ENCODE measurements around the gene MARK4.
"Not testable (repeated sequence)": the region's sequence is repeated elsewhere in the genome, so short reads cannot be mapped to it uniquely, and the experiment has no call there.

MARK4 gene

DNA sequence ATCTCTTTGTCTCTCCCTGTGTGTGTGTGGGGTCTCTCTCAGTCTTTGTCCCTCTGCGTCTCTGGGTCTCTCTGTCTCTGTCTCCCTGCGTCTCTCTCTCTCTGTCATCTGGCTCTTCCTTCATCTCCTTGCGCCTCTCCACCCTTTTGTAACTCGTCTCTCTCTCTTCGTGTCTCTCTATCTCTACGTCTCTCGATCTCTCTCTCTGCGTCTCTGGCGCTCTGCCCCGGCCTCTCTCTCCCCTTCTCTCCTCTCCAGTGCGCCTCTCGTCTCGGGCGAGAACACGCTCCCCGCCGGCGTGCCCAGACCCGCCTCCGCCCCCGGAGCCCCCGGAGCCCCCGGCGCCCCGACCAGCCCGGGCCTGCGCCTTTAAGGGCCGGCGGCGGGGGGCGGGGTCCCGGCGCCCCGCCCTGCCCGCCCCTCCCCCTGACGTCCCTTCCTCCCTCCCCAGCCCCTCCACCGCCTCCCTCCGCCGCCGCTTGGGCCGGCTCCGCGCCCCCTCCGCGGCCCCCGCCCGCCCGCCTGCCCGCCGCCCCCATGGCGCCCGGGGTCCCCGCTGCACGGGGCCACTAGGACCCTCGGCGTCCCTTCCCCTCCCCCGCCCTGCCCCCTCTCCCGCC, at the start of gene MARK4:
MARK4 (plus strand) TSS at position 440 of the 620 bp plus-strand sequence. CDS start 318 bp downstream, outside the sequence.
- peak in 1 of 2 donors; percentile 29 for DNase-seq (ENCODE audit: low read depth in 2 of 2)

DNA sequence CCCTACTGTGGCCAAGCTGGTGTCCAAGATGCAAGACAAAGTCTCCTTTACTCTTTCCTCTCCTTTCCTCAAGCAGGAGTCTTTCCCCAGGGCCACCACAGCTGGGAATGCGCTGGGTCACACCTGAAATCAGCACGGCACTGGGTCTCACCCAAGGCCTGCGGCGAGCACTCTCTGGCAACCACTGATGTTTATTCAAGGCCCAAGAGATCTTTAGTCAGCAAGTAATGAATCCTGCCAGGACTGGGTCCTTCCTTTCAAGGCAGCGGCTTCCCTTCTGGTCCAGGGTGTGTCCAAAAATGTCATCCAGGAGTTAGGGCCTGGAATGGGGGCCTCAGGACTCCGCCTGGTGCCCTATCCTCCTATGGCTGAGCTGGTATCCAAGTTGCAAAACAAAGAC, 48.4 kb upstream of the MARK4 start:
- no peak for DNase-seq (ENCODE audit: low read depth in 2 of 2)

DNA sequence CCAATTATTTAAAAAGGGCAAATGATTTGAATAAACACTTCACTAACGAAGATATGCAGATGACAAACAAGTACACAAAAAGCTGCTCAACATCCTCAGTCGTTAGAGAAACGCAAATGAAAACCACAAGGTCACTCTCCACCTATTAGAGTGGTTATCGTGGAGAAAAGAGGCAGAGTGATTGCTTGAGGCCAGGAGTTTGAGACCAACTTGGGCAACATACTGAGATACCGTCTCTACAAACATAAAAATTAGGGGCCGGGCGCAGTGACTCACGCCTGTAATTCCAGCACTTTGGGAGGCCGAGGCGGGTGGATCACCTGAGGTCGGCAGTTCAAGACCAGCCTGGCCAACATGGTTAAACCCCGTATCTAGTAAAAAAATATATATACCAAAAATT, 45.3 kb upstream of the MARK4 start:
- no peak for DNase-seq (ENCODE audit: low read depth in 2 of 2)

DNA sequence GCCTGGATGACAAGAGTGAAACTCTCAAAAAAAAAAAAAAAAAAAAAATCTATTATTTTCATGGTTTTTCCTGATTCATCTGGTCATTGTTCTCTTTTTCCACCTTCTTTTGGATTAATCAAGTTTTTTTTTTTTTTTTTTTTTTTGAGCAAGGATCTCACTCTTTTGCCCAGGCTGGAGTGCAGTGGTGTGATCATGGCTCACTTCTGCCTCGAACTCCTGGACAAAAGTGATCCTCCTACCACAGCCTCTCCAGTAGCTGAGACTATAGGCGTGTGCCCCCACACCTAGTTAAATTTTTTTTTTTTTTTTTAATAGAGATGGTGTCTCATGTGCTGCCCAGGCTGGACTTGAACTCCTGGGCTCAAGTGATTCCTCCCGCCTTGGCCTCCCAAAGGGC, 44.7 kb upstream of the MARK4 start:
- DNase-seq (ENCODE audit: low read depth in 2 of 2) = no peak

DNA sequence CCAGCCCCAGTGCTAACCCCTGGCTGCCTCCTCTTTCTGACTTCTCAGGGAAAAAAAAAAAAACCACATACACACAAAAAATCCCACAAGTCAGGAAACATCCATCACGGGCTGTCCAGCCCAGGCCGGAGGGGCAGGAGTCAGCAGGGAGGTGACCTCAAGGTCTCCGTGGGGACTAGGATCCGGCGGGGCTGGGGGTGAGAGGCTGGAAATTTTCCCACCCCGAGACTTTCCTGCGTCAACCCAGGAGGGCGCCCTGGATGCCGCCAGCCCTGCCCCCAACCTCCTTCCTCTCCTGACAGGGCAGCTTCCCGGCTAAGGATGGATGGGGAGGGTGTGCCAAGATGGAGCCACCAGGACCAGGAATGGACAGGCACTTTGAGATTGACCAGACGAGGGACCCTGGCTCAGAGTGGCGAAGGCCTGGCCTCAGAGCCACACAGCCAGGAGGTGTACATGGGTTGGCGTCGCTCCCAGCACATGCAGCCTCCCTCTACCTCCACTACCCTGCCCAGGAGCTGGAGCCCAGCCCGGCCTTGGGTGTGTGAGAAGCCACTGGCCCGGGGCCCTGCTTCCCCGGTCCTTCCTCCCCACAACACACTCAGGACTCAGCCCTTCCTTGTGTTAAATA, 39.2 kb upstream of the MARK4 start:
- DNase-seq (ENCODE audit: low read depth in 2 of 2) = no peak

DNA sequence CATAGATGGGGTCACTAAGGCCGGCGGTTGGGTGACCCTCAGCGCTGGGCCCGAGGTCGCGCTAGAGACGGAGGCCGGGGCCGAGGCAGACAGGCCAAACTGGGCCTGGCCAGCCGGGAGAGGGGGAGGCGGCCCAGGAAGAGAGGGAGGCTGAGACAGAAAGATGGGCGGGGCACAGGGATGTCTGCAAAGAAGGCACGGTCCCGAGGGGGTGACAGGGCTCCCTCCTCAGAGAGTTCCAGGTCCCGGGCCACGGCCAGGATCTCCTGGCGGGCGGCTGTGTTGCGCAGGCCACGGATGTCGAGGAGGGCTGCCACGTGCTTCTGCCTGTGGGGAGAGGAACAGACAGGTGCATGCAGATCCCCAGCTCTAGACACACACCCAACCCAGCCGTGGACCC, 38.0 kb upstream of the MARK4 start:
- DNase-seq (ENCODE audit: low read depth in 2 of 2) = no peak

DNA sequence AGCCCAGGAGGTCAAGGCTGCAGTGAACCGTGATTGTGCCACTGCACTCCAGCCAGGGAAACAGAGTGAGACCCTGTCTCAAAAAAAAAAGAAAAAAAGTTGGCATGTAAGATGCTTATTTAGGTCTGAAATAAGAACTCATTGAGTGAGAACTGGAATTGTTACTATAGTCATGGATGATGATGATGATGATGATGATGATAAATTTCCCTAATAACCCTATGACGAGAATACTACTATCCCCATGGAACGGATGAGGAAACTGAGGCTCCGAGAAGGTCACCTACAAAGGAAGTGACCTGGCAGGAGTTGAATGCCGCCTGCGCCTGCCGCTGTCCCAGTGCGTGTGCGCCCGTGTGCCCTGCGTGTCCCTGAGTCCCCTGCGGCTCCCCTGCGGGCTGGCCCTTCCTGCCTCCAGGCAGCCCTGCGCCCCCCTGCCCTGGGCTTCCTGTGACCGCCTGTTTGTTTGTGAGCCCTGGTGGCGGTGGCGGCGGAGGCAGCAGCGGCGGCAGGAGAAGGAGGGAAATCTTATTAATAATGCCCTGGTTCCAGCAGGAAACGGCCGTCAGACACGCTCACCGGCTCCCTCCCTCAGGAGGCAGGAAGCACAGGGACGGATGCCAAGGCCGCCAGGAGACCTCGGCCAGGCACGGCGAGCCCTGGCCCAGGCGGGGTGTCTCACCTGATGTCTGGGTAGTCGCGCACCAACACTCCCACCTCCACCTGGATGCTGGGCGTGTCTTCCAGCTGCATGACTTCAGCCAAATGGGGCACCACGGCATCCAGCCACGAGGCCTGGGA, 35.5 kb upstream of the MARK4 start:
- DNase-seq (ENCODE audit: low read depth in 2 of 2) = no peak

DNA sequence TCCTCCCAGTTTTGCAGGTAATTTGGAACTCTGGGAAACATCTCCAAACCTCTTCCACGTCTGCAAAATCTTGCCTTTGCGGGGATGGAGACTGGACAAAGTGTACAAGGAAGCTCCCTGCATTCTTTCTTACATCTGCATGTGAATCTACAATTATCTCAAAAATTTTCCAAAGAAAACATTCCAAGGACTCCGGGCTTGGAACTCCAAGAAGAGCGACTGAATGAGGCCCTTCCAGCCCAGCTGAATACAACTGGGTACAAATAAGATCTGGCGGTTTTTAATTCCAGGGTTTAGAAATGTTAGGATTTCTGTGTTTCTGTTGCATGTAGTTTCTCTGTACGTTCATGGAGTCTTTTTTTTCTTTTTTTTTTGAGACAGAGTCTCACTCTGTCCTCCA, 34.4 kb upstream of the MARK4 start:
- no peak for DNase-seq (ENCODE audit: low read depth in 2 of 2)

DNA sequence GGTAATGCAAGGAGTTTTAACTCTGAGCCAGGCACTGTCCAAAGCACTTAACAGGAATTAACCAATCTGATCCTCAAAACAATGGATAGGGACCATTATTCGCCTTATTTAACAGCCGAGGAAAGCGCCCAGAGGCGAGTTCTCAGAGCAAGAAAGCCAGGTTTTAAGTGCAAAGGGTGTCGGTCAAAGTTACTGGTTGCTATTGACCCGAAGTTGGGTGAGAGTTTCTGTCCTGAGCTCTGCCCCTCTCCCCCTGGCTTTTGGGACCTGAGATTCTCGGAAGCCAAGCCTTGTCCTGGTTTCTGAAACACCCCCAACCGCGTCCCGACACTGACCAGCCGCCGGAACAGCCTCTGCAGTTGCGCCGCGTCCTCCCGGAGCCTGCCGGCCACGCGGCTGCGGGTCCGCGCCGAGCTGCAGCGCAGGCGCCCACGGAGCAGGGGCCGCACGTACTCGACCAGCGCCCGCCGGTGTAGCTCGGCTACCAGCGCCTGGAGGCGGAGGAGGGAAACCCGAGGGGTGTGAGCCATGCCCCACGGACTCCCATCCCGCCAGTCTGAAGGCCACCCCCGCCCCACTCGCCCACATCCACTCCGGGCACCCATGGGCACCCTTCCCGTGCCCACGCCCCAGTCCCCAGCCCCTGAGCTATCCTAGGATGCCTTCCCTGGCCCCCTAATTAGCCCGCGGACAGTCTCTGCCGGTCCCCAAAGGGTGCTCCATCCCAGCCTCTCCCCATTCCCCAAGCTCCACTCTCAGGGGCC, 33.7 kb upstream of the MARK4 start:
- DNase-seq (ENCODE audit: low read depth in 2 of 2) = no peak

DNA sequence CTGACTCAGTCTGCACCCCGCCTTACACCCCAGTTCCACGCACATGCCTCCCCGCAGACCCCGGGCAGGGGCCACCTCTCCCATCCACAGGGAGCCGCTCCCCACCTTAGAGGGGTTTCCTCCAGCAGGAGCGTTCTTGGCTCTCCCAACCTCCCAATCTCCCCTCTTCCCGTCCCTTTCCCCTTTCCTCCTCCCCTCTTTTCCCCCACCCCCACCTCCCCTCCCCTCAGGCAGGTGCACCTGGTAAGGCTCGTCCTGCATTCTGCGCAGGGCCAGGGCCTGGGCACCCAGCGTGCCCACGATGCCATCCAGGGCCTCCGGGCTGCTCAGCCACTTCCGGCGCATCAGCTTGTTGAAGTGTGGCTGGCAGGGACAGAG, 33.1 kb upstream of the MARK4 start:
- DNase-seq (ENCODE audit: low read depth in 2 of 2) = no peak

DNA sequence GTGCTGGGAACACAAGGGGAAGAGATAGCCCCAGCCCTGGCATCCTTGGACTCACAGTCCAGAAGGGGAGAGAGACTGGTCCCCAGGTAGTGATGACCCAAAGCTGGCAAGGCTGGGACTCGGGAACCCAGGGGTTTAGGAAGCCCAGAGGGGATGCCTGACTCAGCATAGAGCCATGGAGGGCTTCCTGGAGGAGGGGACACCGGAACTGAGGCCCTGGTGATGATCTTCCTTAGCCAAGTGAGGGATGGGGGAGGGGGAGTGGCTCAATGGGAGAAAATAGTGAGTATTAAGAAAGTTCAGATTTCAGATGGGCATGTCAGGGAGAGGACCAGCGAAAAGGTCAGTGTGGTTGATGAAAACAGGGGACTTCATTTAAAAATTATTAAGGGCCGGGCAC, 32.6 kb upstream of the MARK4 start:
- no peak for DNase-seq (ENCODE audit: low read depth in 2 of 2)

DNA sequence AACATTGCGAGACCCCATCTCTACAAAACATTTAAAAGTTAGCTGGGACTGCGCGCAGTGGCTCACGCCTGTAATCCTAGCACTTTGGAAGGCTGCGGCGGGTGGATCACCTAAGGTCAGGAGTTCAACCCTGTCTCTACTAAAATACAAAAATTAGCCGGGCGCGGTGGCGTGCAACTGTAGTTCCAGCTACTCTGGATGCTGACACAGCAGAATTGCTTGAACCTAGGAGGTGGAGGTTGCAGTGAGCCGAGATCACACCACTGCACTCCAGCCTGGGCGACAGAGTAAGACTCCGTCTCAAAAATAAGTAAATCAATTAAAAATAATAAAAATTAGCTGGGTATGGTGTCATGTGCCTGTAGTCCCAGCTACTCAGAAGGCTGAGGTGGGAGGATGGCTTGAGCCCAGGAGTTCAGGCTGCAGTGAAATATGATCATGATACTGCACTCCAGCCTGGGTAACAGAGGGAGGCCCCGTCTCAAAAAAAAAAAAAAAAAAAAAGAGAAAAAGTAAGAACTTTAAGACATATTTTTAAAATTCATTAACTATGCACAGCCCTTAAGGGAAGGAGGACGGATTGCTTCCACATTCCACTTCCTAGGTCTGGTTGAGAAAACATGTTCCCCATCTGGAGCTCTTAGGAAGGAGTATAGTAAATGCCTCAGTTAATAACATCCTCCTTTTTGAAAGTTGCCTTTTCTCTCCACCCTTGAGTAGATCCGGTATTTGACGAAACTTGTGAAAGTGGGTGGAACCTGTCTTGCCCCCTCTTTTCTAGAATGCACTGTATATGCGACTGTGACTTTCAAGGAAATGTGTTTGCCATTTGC, 31.9 kb upstream of the MARK4 start:
- DNase-seq (ENCODE audit: low read depth in 2 of 2) = no peak

DNA sequence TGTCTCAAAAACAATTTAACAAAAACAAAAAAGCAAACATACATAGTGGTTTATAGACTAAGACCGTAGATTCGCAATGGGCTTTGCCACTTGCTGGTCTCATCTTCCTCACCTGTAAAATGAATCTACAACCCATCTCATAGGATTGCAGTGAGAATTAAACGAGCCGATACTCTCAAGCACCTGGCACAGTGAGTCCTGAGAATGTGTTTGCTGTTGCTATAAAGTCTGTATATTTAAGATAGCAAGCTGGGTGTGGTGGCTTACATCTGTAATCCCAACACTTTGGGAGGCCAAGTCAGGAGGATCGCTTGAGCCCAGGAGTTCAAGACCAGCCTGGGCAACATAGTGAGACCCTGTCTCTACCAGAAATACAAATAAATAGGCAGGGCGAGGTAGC, 28.3 kb upstream of the MARK4 start:
- DNase-seq (ENCODE audit: low read depth in 2 of 2) = no peak

DNA sequence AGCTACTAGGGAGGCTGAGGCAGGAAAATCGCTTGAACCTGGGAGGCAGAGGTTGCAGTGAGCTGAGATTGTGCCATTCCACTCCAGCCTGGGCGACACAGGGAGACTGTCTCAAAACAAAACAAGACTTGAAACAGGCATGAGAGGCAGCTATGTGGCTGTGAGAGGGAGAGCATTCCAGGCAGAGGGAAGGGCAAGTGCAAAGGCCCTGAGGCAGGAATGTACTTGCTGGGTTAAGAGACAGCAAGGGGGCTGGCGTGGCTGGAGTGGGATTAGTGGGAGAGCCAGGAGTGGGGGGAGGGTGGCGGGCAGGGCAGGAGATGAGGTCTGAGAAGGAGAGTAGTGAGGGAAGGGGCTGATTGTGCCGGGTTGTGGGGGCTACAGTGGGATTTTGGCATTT, 27.2 kb upstream of the MARK4 start:
- DNase-seq (ENCODE audit: low read depth in 2 of 2) = no peak

DNA sequence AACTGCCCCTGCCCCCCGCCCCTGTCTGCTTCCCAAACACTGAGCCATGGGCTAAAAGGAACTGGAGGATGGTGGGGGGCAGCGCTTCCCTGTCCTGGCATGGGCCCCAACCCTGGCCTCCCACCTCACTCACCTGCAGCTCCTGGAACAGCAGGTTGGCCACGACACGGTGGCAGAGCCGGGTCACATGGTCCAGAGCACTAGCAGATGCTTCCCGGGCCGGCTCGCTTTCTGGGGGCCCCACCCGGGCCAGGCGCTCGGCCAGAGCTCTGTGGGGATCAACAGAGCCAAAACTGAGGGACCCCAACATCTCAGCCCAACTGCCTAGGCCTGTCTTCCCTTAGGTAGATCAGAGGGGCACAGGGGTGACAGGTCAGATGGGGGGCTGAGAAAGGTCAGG, 26.4 kb upstream of the MARK4 start:
- no peak for DNase-seq (ENCODE audit: low read depth in 2 of 2)

DNA sequence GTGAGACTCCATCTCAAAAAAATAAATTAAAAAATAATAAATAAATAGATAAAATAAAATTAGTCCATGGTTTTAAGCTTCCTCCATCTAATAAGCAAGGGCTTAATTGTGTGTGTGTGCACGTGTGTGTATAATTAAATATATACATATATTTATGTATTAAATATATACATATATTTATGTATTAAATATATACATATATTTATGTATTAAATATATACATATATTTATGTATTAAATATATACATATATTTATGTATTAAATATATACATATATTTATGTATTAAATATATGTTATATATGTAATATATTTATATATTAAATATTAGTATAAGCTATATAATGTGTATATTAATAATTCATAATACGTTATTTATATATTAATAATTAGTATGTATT, 22.0 kb upstream of the MARK4 start:
- not testable (repeated sequence) for DNase-seq (ENCODE audit: low read depth in 2 of 2)

DNA sequence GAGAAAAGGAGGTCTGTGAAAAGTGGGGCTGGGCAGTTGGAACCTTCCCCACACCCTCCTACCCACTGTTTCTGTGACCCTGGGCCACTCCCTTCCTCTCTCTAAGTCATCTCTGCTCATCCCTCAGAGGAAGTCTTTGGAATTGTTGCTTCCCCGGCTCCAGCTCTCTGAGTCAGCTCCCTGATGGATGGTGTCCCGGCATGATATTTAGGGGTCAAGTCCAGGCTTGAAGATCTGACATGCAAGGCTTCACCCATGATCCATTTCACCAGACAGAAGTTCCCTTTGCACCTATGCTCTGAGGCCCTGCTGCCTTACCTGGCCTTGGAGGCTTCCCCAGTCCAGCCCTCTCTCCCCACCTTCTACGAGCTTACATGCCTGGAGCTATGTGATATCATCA, 19.2 kb upstream of the MARK4 start:
- DNase-seq (ENCODE audit: low read depth in 2 of 2) = no peak

DNA sequence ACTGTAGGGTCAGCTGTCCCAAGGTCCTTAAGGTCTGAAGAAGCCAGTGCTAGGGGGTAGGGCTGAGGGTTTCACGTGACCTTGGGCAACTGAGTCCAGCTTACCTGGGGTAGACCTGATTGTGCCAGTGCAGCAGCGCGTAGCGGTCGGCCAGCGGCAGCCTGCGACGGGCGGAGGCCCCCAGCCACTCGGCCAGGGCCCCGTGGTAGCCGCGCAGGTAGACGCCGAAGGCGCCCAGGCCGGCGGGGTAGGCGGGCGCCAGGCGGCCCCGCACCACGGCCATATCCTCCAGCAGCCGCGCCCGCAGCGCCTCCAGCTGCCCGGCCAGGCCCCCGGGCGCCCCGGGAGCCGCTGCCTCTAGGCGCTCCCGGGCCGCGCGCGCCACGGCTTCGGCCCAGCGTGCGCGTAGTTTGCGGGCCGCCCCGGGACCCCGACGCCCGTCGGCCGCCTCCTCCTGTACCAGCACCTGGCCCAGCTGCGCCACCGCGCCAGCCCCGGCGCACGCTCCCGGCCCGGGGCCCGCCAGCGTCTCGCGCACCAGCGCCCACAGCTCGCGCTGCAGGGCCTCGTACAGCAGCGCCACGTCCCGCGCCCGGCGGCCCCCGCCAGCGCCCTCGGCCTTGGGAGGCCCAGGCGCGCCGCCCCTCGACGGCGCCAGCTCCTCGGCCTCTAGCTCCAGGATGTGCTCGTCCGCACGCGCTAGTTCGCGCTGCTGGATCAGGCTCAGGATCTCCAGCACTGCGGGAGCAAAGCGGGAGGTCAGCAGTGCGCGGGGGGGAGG, 16.8 kb upstream of the MARK4 start:
- DNase-seq (ENCODE audit: low read depth in 2 of 2) = no peak

DNA sequence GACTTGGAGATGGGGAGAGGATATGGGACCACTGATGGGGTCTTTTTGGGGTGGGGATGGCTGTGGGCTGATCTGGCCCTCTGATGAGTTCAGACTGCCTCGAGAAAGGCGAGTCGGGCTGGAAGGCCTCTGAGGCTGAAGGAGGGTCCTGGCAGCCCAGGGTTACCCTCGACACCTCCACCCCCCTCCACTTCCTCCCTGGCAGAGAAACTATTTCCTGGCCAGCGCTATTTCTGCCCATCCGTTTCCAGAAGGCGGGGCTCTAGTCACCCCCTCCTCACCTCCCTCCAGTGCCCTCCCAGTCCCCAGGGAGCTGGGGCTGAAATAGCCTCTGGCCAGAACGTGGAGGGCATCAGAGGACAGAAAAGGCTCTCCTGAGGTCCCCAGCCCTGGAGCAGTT, 15.6 kb upstream of the MARK4 start:
- no peak for DNase-seq (ENCODE audit: low read depth in 2 of 2)

DNA sequence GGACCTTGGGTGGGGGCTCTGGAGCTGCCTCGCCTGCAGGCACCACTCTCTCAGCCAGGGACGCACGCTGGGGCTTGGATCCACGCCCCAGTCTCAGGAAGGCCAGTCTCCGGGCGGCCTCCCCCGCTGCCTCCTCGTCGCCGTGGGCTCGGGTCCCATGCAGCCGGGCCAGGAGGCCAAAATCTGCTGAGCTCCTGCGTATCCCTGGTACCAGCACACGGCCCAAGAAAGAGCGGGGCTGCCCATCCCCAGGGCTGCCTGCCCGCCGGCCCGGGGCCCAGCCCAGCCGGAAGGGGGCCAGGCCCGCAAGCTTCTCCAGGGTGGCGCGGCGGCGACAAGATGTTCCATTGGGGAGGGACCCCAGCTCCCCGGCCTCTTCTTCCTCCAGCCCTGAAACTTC, 12.5 kb upstream of the MARK4 start:
- DNase-seq (ENCODE audit: low read depth in 2 of 2) = no peak
